OCI-LY7 (cell line): Measurements from ENCODE around the gene YAF2. TPM values are rescaled to one million over a fixed set of nuclear protein-coding genes. Genes with fewer than 3 reads are reported as not detected.

Experiments used
- Bru-seq: library from RNA; stranded (reverse); fragments of 400-500 nt; gene quantifications from one replicate; lab custom pipeline; 2021; lab: Mats Ljungman, UMichigan
- BruChase-seq, 2 experiments: library from RNA; stranded (reverse); fragments of 400-500 nt; gene quantifications; one replicate each; lab custom pipeline; 2021; lab: Mats Ljungman, UMichigan
- BruUV-seq: library from RNA; stranded (reverse); fragments of 400-500 nt; replicated peaks from 2 replicates; lab custom pipeline; 2021; lab: Mats Ljungman, UMichigan
- CTCF ChIA-PET: fragments of 300-600 bp; sonication (Branson Sonifier 250); formaldehyde crosslinking; loops from one replicate; lab custom pipeline; 2022; ENCODE audit warnings: antibody characterized with exemption; ENCODE audit not compliant: unreplicated experiment; lab: Charles Lee
- POLR2A ChIA-PET: fragments of 300-600 bp; sonication (Branson Sonifier 250); formaldehyde crosslinking; loops from one replicate; lab custom pipeline; 2022; ENCODE audit warnings: antibody characterized with exemption; lab: Charles Lee
- DNase-seq: peaks from one replicate; pipeline ENCODE4 v3.0.0-alpha.2; 2015; ENCODE audit warnings: low spot score
- H2AFZ ChIP-seq: fragments of 200-600 bp; sonication (generic), shearing (Covaris generic); 2 replicates; pipeline ENCODE4 v1.6.1; 2014; ENCODE audit warnings: mild to moderate bottlenecking, antibody characterized with exemption, low read length, moderate library complexity
- H3K27ac ChIP-seq: fragments of 200-600 bp; sonication (generic); 2 replicates; pipeline ENCODE4 v1.5.1; 2014; ENCODE audit warnings: mixed run types, low read depth, mild to moderate bottlenecking, moderate library complexity, low read length, inconsistent platforms; ENCODE audit not compliant: poor library complexity, severe bottlenecking
- H3K36me3 ChIP-seq: fragments of 200-600 bp; sonication (generic); 2 replicates; pipeline ENCODE4 v1.6.1; 2014; ENCODE audit warnings: mild to moderate bottlenecking, antibody characterized with exemption, low read length, moderate library complexity, mixed read lengths; ENCODE audit not compliant: insufficient read depth
- H3K4me1 ChIP-seq: fragments of 200-600 bp; sonication (generic); 2 replicates; pipeline ENCODE4 v1.5.1; 2014; ENCODE audit warnings: mild to moderate bottlenecking, low read length; ENCODE audit not compliant: insufficient read depth, poor library complexity, severe bottlenecking
- H3K4me2 ChIP-seq: fragments of 200-600 bp; sonication (generic); 2 replicates; pipeline ENCODE4 v1.6.1; 2014; ENCODE audit warnings: mild to moderate bottlenecking, low read length
- H3K4me3 ChIP-seq: fragments of 200-600 bp; sonication (generic); 2 replicates; pipeline ENCODE4 v1.5.1; 2014; ENCODE audit warnings: mild to moderate bottlenecking, low read depth, low read length; ENCODE audit not compliant: poor library complexity, severe bottlenecking
- H3K79me2 ChIP-seq: fragments of 200-600 bp; sonication (generic); 2 replicates; pipeline ENCODE4 v1.6.1; 2016; ENCODE audit warnings: low read depth, mild to moderate bottlenecking, low read length, moderate library complexity, mixed read lengths; ENCODE audit not compliant: insufficient read depth
- H3K9me2 ChIP-seq: fragments of 200-600 bp; sonication (generic); 2 replicates; pipeline ENCODE4 v1.6.1; 2016; ENCODE audit warnings: mild to moderate bottlenecking, low read length, mixed read lengths; ENCODE audit not compliant: insufficient read depth
- H3K9me3 ChIP-seq: fragments of 200-600 bp; sonication (generic); 2 replicates; pipeline ENCODE4 v1.6.1; 2014; ENCODE audit warnings: mild to moderate bottlenecking, mixed run types, low read length, mixed read lengths
- H4K20me1 ChIP-seq: fragments of 200-600 bp; sonication (generic); 2 replicates; pipeline ENCODE4 v1.6.1; 2014; ENCODE audit warnings: mild to moderate bottlenecking, antibody characterized with exemption, low read length, moderate library complexity, mixed read lengths; ENCODE audit not compliant: insufficient read depth
- CTCF ChIP-seq: fragments of 200-600 bp; sonication (generic); conservative IDR thresholded peaks from 2 replicates; pipeline ENCODE4 v1.5.1; 2014; ENCODE audit warnings: mild to moderate bottlenecking, antibody characterized with exemption, low read length, moderate library complexity, mixed read lengths
- EZH2phosphoT487 ChIP-seq: fragments of 200-600 bp; sonication (generic); IDR thresholded peaks from 2 replicates; pipeline ENCODE4 v1.6.1; 2018; ENCODE audit warnings: low read depth, borderline replicate concordance, mild to moderate bottlenecking, mixed run types, antibody characterized with exemption, low read length, moderate library complexity, mixed read lengths
- intact Hi-C: fragments of 100-400 bp; cut with micrococcal nuclease; formaldehyde crosslinking; loops from one replicate; pipeline ENCODE4 v1.10.0; 2022; ENCODE audit not compliant: unreplicated experiment
- long read RNA-seq: library from polyadenylated mRNA; stranded (forward); transcript quantifications from one replicate; pipeline ENCODE4 v2.0.0, GENCODE V29; 2022
- total RNA-seq, 2 experiments: library from RNA; depleted of rRNA in 1 of 2; stranded (reverse); fragments of >200 nt in 1 of 2; shearing (Covaris generic) in 1 of 2; gene quantifications; 2 replicates each; pipeline ENCODE4 v1.2.3, GENCODE V29; 2014 to 2022

Gene YAF2, protein sequence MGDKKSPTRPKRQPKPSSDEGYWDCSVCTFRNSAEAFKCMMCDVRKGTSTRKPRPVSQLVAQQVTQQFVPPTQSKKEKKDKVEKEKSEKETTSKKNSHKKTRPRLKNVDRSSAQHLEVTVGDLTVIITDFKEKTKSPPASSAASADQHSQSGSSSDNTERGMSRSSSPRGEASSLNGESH
- total RNA-seq (2014; rRNA removed; shearing (Covaris generic)) (13.7 and 16.2 TPM in 2 replicates), total RNA-seq (2022) (32.9 and 43.6 TPM in 2 replicates), Bru-seq, nascent RNA (percentile 79 among the genes with signal in this experiment), BruChase-seq, experiment 1, labeled RNA remaining after a 6-hour chase (percentile 75 among the genes with signal in this experiment), BruChase-seq, experiment 2, labeled RNA remaining after a 2-hour chase (percentile 70 among the genes with signal in this experiment)
- long read RNA-seq, full-length matches to known transcripts = 15 of 24 reads
- long read RNA-seq, partial matches to known transcripts = 2 of 24 reads
- long read RNA-seq, other reads (novel, unspliced or antisense) = 7 of 24 reads

- no TSS peak for BruUV-seq
- POLR2A ChIA-PET = interaction anchor here (0.5 to 1.3 kb wide), 8 partner anchors 9 to 266 kb away, joined by 3 to 7 read pairs (median 4); no protein-coding TSS in a partner anchor
- intact Hi-C loops = loop anchor here (5.0 to 10.0 kb wide), 2 partner anchors 229 to 804 kb away; no protein-coding TSS in a partner anchor
These were observed at the start of gene YAF2 for GRCh38 chr12:42238240-42239140. TSS of gene YAF2 (minus strand) at chr12:42238248. CDS start at chr12:42238180, 68 bp downstream.

GRCh38 chr12:42286741-42287140 lies 48.7 kb upstream of the YAF2 start:
- no TSS peak for BruUV-seq
- H3K9me3 ChIP-seq = no peaks in the 10 kb centered on the region
- no peaks in the 10 kb centered on the region for H3K79me2 ChIP-seq
- ChIA-PET POLR2A (no interaction called here), CTCF (no interaction called here)
- no peaks in the 10 kb centered on the region for H3K9me2 ChIP-seq
- no peaks in the 10 kb centered on the region for H4K20me1 ChIP-seq
- no peak overlapping the region for H3K4me3 ChIP-seq
- no peak overlapping the region for H3K27ac ChIP-seq
- H3K36me3 ChIP-seq = no peaks in the 10 kb centered on the region
- H3K4me2 ChIP-seq = no peak overlapping the region
- no peak overlapping the region for H2AFZ ChIP-seq
- TF ChIP-seq EZH2phosphoT487 (no peak), CTCF (no peak)
- intact Hi-C loops = no loop called here
- no peaks in the 10 kb centered on the region for H3K4me1 ChIP-seq
- DNase-seq = no peak

More at GRCh38 chr12:42238240-42239140, at the start of gene YAF2:
- CTCF ChIA-PET = no interaction called here
- DNase-seq = peak; percentile 88
- Histone ChIP-seq H3K36me3 (peaks cover 15% of the 10 kb centered on the region), H3K4me3 (peak within 1 kb of the TSS; percentile 79), H3K4me1 (peaks cover 24% of the 10 kb centered on the region), H3K9me3 (no peaks in the 10 kb centered on the region), H4K20me1 (peaks cover 11% of the 10 kb centered on the region; the same call in 1 of the 2 replicates), H3K79me2 (peaks cover 26% of the 10 kb centered on the region), H3K9me2 (no peaks in the 10 kb centered on the region), H3K27ac (peak within 1 kb of the TSS; percentile 61), H2AFZ (peak within 1 kb of the TSS; percentile 91), H3K4me2 (peak within 1 kb of the TSS; percentile 94)
- no peak for TF ChIP-seq CTCF
- TF ChIP-seq EZH2phosphoT487 = no peak
